CD4-positive, alpha-beta T cell (primary cell): ENCODE measurements around the gene ZNF544. TPM values are rescaled to one million over a fixed set of nuclear protein-coding genes. Genes with fewer than 3 reads are reported as not detected.

Source experiments
- ATAC-seq: fragments of 200-7000 bp; cut with Tn5 transposase; one replicate; pipeline ENCODE4 v1.10.0; 2022; ENCODE audit warnings: mild to moderate bottlenecking; ENCODE audit not compliant: poor library complexity
- CTCF ChIA-PET: fragments of 350-600 bp; sonication (Branson Sonifier 250); formaldehyde crosslinking; loops from one replicate; lab custom pipeline; 2021; ENCODE audit warnings: antibody characterized with exemption, inconsistent platforms; lab: Charles Lee
- POLR2A ChIA-PET: fragments of 350-600 bp; sonication (Branson Sonifier 250); formaldehyde crosslinking; loops from one replicate; lab custom pipeline; 2021; ENCODE audit warnings: antibody characterized with exemption, inconsistent platforms; lab: Charles Lee
- DNase-seq, 14 experiments: peaks; one replicate each; pipeline ENCODE4 v3.0.0-alpha.2; 2013 to 2020; ENCODE audit warnings: mixed read lengths in 2 of 14
- H3K27ac ChIP-seq, 2 donors: one replicate each; pipeline versions ENCODE4 v1.5.1 to v1.7.0; 2013; ENCODE audit warnings: low read length in 2 of 2, low read depth in 1 of 2, mild to moderate bottlenecking in 1 of 2
- H3K27me3 ChIP-seq, 2 experiments: 1 replicate in 1 of 2; 2 replicates in 1 of 2; pipeline versions ENCODE4 v1.6.1 to v1.7.0; 2013; ENCODE audit warnings: low read length in 2 of 2, control low read depth in 1 of 2, mild to moderate bottlenecking in 1 of 2, moderate library complexity in 1 of 2; ENCODE audit not compliant: insufficient read depth in 2 of 2, control insufficient read depth in 1 of 2
- H3K36me3 ChIP-seq: one replicate; pipeline ENCODE4 v1.6.1; 2013; ENCODE audit warnings: low read length, control low read depth; ENCODE audit not compliant: insufficient read depth
- H3K4me1 ChIP-seq: one replicate; pipeline ENCODE4 v1.6.1; 2013; ENCODE audit warnings: low read length, control low read depth; ENCODE audit not compliant: insufficient read depth
- H3K4me3 ChIP-seq: one replicate; pipeline ENCODE4 v1.5.1; 2013; ENCODE audit warnings: mild to moderate bottlenecking, low read length, moderate library complexity
- H3K9me3 ChIP-seq, 2 experiments: 1 replicate in 1 of 2; 2 replicates in 1 of 2; pipeline versions ENCODE4 v1.6.1 to v1.7.0; 2013; ENCODE audit warnings: low read length in 2 of 2, mild to moderate bottlenecking in 2 of 2, control low read depth in 1 of 2, moderate library complexity in 1 of 2; ENCODE audit not compliant: control insufficient read depth in 1 of 2, insufficient read depth in 1 of 2
- H3K27ac Mint-ChIP-seq: one replicate; pipeline ENCODE4 v1.8.0; 2020; ENCODE audit warnings: mixed read lengths
- H3K27me3 Mint-ChIP-seq: one replicate; pipeline ENCODE4 v1.8.0; 2021; ENCODE audit warnings: mixed read lengths
- H3K36me3 Mint-ChIP-seq: one replicate; pipeline ENCODE4 v1.8.0; 2021; ENCODE audit warnings: low read depth, mixed read lengths
- H3K4me1 Mint-ChIP-seq: one replicate; pipeline ENCODE4 v1.8.0; 2021; ENCODE audit warnings: low read depth, mixed read lengths
- H3K4me3 Mint-ChIP-seq: one replicate; pipeline ENCODE4 v1.8.0; 2020; ENCODE audit warnings: mild to moderate bottlenecking, mixed read lengths
- H3K9me3 Mint-ChIP-seq: one replicate; pipeline ENCODE4 v1.8.0; 2020; ENCODE audit warnings: mixed read lengths
- intact Hi-C, 2 experiments: fragments of 100-400 bp; cut with DNase I in 1 of 2; cut with micrococcal nuclease in 1 of 2; formaldehyde crosslinking; loops; one replicate each; pipeline versions ENCODE4 v1.15.1 to v1.9.0; 2023 to 2025; cut with DNase I, micrococcal nuclease
- total RNA-seq, 174 experiments: library from RNA in 2 of 174; stranded (reverse) in 2 of 174; gene quantifications; one replicate each; pipeline ENCODE4 v1.2.3 and lab custom pipeline; 2021 to 2026
- TF ChIP-seq, protein P1 (sequence below): fragments of 200-600 bp; IDR thresholded peaks from one replicate; pipeline ENCODE4 v1.8.0; 2022; ENCODE audit warnings: antibody characterized with exemption, mild to moderate bottlenecking

ZNF544 gene
- total RNA-seq, 2 experiments from 2014 or later, result 6.3 to 7.2 TPM

DNA sequence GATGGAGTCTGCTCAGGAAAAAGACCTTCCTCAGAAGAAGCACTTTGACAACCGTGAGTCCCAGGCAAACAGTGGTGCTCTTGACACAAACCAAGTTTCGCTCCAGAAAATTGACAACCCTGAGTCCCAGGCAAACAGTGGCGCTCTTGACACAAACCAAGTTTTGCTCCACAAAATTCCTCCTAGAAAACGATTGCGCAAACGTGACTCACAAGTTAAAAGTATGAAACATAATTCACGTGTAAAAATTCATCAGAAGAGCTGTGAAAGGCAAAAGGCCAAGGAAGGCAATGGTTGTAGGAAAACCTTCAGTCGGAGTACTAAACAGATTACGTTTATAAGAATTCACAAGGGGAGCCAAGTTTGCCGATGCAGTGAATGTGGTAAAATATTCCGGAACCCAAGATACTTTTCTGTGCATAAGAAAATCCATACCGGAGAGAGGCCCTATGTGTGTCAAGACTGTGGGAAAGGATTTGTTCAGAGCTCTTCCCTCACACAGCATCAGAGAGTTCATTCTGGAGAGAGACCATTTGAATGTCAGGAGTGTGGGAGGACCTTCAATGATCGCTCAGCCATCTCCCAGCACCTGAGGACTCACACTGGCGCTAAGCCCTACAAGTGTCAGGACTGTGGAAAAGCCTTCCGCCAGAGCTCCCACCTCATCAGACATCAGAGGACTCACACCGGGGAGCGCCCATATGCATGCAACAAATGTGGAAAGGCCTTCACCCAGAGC is 16.2 kb upstream of the ZNF544 start:
- ChIA-PET CTCF (no interaction called here), POLR2A (no interaction called here)
- intact Hi-C loops, result no loop called here
- Mint-ChIP-seq H3K27ac (no peak overlapping the region), H3K27me3 (no peaks in the 10 kb centered on the region), H3K4me1 (no peaks in the 10 kb centered on the region), H3K9me3 (peaks cover 12% of the 10 kb centered on the region), H3K36me3 (peaks cover 86% of the 10 kb centered on the region), H3K4me3 (no peak overlapping the region)
- ATAC-seq (no peak), DNase-seq (no peak)
- TF ChIP-seq, protein P1, sequence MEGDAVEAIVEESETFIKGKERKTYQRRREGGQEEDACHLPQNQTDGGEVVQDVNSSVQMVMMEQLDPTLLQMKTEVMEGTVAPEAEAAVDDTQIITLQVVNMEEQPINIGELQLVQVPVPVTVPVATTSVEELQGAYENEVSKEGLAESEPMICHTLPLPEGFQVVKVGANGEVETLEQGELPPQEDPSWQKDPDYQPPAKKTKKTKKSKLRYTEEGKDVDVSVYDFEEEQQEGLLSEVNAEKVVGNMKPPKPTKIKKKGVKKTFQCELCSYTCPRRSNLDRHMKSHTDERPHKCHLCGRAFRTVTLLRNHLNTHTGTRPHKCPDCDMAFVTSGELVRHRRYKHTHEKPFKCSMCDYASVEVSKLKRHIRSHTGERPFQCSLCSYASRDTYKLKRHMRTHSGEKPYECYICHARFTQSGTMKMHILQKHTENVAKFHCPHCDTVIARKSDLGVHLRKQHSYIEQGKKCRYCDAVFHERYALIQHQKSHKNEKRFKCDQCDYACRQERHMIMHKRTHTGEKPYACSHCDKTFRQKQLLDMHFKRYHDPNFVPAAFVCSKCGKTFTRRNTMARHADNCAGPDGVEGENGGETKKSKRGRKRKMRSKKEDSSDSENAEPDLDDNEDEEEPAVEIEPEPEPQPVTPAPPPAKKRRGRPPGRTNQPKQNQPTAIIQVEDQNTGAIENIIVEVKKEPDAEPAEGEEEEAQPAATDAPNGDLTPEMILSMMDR, result no peak
- Histone ChIP-seq H3K27me3 (no peaks in the 10 kb centered on the region), H3K9me3 (peaks cover 81 to 100% of the 10 kb centered on the region in 2 experiments), H3K4me3 (no peak overlapping the region), H3K36me3 (peaks cover 55% of the 10 kb centered on the region), H3K4me1 (no peaks in the 10 kb centered on the region), H3K27ac (no peak overlapping the region)

DNA sequence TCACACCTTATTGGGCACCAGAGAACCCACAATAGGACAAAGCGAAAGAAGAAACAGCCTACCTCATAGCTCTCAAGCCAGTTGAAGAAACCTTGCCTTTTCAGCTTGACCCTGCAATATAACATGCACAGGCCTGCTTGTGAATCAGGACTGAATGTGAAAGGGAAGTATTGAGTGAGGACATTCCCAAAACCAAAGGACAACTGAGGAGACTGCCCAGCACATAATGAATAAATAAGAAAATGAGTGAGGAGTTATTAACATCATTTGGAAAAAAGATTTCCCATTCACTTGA is 15.7 kb upstream of the ZNF544 start:
- intact Hi-C loops, result no loop called here
- ATAC-seq (no peak), DNase-seq (no peak)
- Histone ChIP-seq H3K27ac (no peak overlapping the region), H3K36me3 (peaks cover 50% of the 10 kb centered on the region), H3K9me3 (peaks cover 81 to 100% of the 10 kb centered on the region in 2 experiments), H3K27me3 (no peaks in the 10 kb centered on the region), H3K4me1 (no peaks in the 10 kb centered on the region), H3K4me3 (no peak overlapping the region)
- TF ChIP-seq, protein P1, result no peak
- H3K27me3 Mint-ChIP-seq, result no peaks in the 10 kb centered on the region
- peaks cover 7% of the 10 kb centered on the region for H3K9me3 Mint-ChIP-seq
- CTCF ChIA-PET, result no interaction called here
- POLR2A ChIA-PET, result no interaction called here
- H3K36me3 Mint-ChIP-seq, result peaks cover 86% of the 10 kb centered on the region
- H3K4me1 Mint-ChIP-seq, result no peaks in the 10 kb centered on the region
- no peak overlapping the region for H3K27ac Mint-ChIP-seq
- no peak overlapping the region for H3K4me3 Mint-ChIP-seq

DNA sequence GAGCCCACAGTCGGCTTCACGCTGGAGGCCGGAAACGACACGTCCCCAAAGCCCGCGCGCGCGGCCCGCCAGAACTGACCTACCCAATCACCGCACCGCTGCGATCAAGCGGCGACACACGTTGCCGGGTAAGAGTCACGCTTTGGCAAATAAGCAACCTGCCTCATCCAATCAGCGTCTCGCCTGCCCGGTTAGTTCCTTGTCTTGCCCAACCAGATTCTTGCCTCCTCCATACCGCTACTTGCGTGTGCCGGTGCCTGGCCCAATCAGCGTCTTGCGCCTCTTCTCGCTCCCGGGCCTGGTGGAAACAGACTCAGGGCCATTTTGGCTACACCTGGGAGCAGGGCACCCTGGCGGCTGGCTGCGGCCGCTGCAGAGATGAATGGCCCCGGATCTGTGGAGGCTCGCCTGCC is 11.6 kb upstream of the ZNF544 start:
- Mint-ChIP-seq H3K4me1 (no peaks in the 10 kb centered on the region), H3K9me3 (no peaks in the 10 kb centered on the region), H3K27me3 (no peaks in the 10 kb centered on the region), H3K36me3 (peaks cover 53% of the 10 kb centered on the region), H3K4me3 (no peak overlapping the region), H3K27ac (no peak overlapping the region)
- Histone ChIP-seq H3K36me3 (peaks cover 10% of the 10 kb centered on the region), H3K9me3 (peaks cover 67 to 79% of the 10 kb centered on the region in 2 experiments), H3K4me3 (no peak overlapping the region), H3K27me3 (peaks cover 0 to 5% of the 10 kb centered on the region in 2 experiments), H3K27ac (no peak overlapping the region), H3K4me1 (no peaks in the 10 kb centered on the region)
- POLR2A ChIA-PET, result no interaction called here
- TF ChIP-seq, protein P1, result no peak
- CTCF ChIA-PET, result no interaction called here
- DNase-seq (no peak), ATAC-seq (no peak)
- intact Hi-C loops, result no loop called here
